T-helper 2 cell treated with Interferon-gamma antibody and Interleukin-4, amounts not matched to agents 100 ng/mL and 5 ng/mL, for 36 hours (primary cell): Measurements from ENCODE around the gene PIGH. TPM values are rescaled to one million over a fixed set of nuclear protein-coding genes. Genes with fewer than 3 reads are reported as not detected.

Experiments used
- intact Hi-C: fragments of 100-400 bp; cut with micrococcal nuclease; formaldehyde crosslinking; loops from one replicate; pipeline ENCODE4 v1.15.1; 2023
- total RNA-seq: library from RNA; stranded (reverse); gene quantifications from 2 replicates; pipeline ENCODE4 v1.2.3, GENCODE V29; 2022

Gene PIGH
- total RNA-seq, 1 donor from 2014 or later = 17.1 TPM

DNA sequence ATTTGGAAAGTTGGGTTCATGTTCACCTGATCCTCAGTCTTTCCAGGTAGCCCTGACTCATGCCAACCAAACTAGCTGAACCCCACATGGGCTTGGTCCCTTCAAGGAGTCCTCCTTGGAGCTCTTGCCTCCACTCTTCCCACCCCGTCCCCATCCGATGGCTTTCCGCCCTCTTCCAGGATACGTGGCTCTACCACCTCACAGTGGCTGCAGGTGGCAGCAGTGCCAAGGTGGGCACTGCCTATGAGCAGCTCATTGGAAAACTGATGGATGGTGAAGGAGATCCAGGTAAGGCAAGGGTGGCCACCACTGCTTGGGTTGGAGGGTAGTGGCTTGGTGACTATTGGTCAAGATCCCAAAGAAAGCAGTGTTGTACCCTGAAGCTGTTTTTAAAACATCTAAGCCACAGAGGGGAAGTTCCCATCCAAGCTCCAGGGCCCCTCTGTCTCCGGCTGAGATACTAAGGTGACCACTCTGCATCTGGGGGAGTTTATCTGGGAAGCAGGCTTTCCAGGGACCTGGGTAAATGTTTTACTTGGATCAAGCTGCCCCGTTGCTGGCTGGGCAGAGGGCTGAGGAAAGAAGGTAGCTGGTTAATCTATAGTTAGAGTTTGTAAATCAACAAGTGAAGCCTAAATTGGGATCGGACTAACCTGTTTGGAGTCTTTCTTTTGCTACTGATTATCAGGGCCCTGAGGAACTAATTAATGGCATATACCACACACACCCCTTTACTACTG is 23.7 kb downstream of the PIGH start:
- intact Hi-C loops = no loop called here

DNA sequence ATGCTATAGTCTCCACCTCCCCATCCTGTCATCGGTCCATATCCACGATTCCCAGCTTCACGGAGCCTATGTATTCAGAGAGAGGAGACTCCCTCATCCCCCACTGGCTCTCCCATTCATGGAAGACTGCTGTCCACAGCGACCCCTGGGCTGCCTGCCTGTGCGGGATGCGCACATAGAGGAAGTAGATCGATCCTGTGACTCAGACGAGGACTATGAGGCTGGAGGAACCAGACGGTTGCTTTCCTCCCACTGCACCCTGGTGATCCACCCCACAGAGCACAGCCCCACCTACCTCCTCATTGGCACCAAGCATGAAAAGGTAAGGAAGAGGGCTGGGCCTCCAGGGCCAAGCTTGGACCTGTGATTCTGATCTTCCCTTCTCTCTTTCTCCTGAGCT is 24.4 kb downstream of the PIGH start:
- intact Hi-C loops = no loop called here

DNA sequence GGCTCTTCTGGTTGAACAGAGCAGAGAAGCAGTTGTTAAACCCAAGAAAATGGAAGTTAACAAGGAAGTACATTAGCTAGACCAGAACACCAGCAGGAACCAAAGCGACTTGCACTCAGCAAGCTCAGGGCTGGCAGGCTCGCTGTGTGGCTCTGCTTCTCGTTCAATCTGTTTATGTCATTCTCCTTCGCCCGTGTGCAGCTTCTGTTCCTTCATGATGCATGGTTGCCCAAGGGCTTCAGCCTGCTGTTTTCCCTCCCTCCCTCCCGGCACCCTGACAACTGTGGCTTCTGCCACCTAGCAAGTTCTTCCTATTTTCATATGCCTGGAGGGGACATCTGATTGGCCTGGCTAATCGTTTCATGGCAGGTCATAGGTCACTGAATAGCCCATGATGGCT is 25.3 kb downstream of the PIGH start:
- intact Hi-C loops = loop anchor here (5.0 kb wide), 1 partner anchor 48 kb away; no protein-coding TSS in a partner anchor

DNA sequence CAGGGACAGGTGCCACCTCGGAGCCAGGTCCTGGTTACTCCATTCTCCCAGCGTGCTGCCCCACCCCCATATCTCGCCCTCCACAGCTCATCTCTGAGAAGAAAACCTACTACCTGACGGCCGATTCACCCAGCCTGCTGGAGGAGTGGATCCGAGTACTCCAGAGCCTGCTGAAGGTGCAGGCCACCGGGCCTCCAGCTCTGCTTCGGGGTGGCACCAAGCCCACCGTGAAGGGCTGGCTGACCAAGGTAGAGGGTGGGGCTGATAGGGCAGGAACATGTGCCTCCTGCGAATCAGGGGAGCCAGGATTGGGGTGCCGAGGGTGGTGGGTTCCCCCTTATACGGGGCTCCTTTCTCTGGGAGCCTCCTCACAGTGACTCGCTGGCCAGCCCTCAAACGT is 25.9 kb downstream of the PIGH start:
- intact Hi-C loops = loop anchor here (5.0 kb wide), 1 partner anchor 47 kb away; no protein-coding TSS in a partner anchor

DNA sequence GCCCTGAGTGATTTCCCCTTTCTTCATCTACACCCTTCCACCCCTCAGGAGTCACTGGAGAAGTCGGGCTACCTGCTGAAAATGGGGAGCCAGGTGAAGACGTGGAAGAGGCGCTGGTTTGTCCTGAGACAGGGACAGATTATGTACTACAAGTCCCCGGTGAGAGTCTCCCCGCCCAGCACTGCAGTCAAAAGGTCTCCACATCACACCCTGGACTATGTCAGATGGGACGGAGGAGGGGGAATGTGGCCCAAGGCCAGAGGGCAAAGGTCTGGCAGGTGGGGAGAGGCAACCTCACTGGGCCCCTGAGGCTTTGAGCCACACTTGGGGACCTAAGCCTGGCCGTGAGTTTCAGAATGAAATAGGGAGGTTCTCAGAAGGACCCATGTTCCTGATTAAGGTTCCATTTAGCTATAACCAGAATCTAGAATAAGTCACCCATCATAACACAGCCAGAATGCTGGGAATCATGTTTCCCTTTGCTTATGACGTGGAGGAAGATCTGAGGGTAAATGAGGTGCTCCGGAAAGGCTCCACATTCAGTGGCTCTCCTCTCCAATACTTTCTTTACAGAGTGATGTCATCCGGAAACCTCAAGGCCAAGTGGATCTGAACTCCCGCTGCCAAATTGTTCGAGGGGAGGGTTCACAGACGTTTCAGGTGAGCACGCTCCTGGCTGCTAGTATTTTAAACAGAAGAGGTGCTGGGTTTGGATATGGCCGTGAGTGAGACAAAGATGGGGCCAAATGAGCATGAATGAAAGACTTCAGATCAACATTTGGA is 26.6 kb downstream of the PIGH start:
- intact Hi-C loops = loop anchor here (5.0 kb wide), 1 partner anchor 46 kb away; no protein-coding TSS in a partner anchor

DNA sequence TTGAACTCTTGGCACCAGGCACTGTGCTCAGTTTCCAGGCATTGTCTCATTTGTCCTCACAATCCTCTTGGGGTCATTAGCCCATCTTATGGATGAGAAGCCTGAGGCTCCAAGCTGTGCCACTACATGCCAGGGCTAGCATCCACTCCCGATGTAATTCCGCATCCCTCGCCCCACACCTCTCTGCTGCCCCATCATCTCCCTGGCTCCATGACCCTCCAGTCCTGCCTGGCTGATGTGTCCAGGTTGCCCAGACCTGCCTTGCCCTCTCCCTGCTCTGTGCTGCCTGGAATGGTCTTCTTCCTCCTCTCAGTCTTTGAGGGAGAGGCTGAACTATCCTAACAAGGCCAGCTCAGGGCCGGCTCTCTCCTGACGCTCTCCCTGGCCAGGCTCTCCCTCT is 27.5 kb downstream of the PIGH start:
- intact Hi-C loops = loop anchor here (5.0 kb wide), 1 partner anchor 45 kb away; no protein-coding TSS in a partner anchor

DNA sequence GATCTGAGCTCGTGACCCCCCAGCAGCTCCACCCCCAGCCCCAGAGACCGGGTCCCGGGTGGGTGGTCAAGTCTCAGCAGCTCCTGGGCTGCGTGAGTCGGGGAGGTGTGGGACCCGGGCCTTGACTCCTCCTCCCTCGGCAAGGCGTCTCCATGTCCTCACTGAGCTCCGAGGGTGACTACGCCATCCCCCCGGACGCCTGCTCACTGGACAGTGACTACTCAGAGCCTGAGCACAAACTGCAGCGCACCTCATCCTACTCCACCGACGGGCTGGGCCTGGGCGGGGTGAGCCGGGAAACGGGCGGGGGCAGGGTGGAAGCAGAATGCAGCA is 28.1 kb downstream of the PIGH start:
- intact Hi-C loops = loop anchor here (1.0 to 5.0 kb wide), 2 partner anchors 45 to 145 kb away; no protein-coding TSS in a partner anchor

DNA sequence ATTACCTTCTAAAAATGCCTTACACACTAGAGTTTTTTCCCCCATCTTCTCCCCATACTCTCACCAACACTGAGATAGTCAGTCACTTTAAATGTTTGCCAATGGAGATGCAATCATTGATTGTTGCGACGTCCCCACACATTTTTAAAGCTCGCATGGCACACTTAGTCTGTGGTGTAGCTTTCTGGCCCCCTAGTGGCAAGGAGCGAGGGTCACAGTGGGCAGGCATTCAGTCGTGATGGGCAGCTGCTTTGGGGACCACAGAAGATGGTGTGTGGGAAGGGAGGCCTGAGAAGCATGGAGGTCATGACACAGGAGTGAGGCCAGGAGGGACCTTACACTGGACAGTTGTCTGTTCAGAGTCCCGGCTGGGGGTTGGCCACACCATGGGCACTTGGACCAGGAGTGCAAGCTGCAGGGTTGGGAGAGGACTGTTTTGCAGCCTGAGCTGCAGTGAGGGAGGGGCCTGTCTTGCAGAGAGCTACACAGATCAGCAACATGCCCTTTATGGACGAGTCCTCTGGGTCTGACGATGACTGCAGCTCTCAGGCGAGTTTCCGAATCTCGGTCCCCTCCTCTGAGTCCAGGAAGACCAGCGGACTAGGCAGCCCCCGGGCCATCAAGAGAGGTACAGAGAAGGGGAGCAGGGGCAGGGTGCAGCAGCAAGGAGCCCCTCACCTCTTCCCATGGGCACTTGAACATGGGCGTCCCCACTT is 28.6 kb downstream of the PIGH start:
- intact Hi-C loops = loop anchor here (1.0 to 5.0 kb wide), 2 partner anchors 44 to 144 kb away; no protein-coding TSS in a partner anchor

DNA sequence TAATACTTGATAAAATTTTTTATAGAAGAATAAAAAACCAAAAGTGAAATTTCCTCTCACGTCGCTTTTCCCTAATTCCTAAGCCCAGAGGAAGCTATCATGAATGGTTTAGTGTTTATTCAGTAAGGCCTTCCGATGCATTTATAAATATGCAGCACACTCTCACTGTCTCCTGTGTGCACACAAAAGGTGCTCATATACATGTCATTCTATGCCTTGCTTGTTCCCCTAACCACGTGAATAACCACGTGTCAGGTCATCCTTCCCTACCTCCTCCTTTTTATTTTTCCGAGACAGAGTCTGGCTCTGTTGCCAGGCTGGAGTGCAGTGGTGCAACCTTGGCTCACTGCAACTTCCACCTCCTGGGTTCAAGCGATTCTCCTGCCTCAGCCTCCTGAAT is 29.6 kb downstream of the PIGH start:
- intact Hi-C loops = loop anchor here (5.0 kb wide), 1 partner anchor 43 kb away; no protein-coding TSS in a partner anchor

DNA sequence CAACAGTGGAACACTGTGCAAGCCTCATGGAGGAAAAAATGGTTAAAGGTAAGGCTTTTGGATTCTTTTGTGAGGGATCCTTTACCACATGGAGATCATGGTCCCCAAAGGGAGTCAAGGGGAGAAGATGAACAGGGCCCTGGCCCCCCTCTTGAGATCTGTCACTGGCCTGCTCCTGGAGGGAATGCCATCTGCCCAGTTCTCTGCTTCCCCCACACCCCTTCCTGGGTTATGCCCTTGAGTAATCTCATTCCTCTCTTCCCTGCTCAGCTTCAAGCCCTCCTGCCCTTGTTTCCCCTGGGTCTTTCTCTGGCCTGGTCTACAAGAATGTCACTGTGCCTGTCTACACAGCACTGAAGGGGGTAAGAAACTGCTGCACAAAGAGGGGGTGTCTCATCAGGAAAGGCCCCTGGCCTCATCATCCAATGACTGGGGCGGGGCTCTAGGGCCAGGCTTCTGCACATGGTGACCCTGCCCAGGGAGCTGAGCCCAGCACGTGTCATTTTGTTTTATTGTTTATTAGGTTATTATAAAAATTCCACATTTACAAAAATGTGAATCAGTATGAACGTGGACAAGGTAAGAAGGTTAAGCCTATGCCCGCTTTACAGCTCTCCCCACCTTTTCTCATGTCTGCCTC is 30.3 kb downstream of the PIGH start:
- intact Hi-C loops = loop anchor here (5.0 kb wide), 1 partner anchor 42 kb away; no protein-coding TSS in a partner anchor

DNA sequence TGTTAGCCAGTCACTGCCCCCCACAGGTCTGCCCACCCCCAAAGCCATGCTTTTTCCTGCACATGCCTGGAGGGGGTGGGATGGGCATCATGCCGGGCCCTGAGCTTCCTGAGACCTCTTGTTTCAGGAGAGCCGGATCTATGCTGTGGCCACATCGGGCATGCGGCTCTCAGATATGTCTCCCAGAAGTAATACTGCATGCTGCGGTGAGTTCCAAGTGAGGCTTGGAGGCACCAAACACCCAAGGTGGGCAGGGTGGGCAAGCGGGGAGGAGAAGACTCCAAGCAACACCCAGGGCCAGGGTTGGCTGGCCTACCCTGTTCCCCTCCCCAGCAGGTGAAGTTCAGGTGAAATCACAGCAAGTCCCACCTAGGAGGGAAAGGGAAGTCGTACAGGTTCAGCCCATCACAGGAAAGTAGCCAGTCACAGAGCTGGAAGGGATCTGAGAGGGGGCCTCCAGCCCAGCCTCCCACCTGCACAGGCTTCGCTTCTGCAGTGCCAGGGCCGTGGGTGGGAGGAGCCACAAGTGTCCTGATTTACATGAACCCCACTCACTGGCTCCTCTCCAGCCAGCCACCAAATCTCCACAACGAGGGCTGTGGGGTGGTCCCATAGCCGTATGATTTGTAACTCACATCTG is 30.9 kb downstream of the PIGH start:
- intact Hi-C loops = no loop called here

DNA sequence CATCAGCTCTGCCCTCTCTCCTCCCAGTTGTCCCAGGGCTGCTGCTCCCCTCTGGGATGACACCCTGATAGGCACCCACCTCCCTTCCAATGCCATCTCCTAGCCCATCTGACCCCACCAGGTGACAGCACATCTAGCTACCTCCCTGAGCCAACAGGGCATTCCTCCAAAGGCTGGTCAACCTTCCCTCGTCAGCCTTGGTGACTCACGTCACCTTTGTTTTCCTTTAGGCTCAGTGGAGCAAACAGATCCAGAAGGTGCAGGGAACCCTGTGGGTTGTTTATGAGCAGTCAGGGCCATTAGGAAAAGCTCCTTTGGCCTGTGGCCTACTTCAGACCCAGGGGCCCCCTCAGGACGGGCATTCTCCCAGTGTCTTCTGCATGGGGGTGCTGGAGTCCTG is 32.4 kb downstream of the PIGH start:
- intact Hi-C loops = no loop called here

DNA sequence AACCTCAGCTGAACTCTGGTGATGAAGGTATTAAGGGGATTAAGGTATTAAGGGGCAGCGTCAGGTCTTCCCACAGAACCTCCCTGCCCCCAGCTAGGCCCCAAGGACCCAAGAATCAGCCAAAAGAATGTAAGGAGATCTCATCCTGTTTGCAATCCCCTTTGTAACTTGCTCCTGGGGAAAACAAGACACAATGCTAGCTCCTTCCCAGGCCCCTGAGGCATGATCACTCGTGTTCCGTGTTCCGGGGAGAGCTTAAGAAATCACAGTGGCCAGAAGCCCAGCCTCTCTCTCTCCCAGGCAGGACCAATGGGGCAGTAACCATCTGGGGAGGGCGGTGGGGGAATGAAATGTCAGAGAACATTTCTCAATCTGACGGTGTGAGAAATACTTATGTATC is 33.2 kb downstream of the PIGH start:
- intact Hi-C loops = no loop called here

DNA sequence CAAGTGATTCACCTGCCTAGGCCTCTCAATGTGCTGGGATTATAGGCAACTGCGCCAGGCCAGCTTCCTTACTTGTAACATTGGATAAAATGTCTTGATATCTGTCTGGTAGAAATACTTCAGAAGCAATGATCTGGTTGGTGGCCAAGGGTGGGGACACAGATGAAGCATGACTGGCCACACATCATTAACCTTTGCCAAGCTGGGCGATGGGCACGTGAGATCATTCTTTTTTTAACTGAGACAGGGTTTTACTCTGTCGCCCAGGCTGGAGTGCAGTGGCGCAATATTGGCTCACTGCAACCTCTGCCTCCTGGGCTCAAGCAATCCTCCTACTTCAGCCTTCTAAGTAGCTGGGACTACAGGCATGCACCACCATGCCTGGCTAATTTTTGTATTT is 35.8 kb downstream of the PIGH start:
- intact Hi-C loops = no loop called here

DNA sequence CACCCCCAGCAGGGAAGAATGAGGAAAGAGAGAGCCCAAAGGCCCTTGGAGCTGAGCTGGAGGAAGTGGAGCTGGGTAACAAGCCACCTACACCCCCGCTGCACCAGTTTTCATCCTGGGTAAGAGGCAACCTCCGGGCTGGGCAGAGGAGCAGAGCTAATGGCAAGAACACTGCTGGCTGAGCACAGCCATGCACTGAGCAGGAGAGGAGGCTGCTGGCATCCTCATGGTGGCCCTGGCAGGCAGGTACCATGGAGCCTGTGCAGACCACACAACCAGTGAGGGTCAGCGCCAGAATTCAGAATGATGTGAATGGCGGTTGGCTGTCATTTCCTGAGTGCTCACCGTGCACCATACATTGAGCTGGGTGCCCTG is 37.3 kb downstream of the PIGH start:
- intact Hi-C loops = no loop called here

DNA sequence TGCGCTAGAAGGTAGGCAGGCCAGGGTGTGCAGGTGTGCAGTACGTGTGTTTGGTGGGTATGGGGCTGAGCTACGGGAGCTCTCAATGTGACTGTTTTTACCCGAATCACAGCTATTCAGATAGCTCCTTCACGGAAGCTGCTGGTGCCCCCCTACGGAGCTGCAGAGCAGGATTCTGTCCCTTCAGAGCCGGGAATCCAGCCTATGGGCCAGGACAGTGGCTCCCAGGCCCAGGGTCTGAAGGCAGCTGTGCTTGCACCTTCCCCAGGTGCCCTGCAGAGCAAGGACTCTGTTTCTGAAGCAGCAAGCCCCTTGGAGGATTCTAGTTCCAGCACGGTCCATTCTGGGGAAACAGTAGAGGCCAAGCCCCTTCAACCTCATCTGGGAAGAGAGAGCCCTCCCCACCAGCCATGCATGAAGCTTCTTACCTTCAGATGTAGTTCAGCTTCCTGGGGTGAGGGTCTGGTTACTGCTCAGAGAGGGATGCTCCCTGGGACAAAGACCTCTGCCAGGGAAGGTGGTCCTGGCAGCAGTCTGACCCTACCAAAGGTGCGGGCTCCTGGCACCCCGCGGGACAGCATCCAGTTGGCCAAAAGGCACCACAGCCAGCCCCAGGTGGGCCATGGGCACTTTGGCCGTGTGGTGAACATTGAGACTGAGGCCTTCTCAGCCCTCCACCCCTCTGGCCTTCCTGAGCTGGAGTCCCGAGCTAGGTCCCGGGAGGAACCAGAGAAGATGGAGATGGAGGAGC is 37.9 kb downstream of the PIGH start:
- intact Hi-C loops = no loop called here

DNA sequence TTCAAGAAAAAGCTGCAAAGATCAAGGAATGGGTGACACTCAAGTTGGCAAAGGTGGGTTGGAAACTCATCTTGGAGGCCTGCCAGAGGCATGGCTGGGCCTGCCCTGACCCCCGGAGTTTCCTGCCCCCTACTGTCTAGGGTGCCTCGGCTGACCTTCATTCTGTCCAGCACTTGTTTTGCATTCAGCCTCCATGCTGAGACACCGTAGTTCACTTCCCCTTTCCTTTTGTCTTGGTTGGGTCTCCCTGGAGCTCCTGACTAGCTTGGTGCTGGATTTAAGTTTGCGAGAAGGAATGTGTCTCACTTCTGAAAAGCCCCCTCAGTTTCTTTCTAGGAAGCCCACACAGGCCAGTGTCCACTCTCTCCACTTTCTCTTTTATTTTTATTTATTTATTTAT is 40.4 kb downstream of the PIGH start:
- intact Hi-C loops = no loop called here

DNA sequence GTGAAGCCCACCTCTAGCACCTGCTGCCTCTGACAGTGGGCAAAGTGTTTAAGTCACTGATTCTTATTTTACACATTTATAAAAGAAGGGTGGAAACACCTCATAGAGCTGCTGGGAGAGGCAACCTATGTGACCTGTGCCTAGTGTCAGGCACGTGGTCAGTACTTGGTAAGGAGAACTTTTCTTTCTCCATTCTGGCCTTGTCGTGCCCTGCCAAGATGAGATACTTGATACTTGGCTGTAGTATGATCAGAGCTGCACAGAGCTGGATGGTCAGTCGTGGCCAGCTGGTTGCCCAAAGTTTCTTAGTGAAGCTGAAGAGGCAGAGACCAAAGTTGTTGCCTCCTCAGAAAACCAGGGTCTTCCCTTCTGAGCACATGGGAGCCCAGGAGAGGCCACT is 42.4 kb downstream of the PIGH start:
- intact Hi-C loops = no loop called here

DNA sequence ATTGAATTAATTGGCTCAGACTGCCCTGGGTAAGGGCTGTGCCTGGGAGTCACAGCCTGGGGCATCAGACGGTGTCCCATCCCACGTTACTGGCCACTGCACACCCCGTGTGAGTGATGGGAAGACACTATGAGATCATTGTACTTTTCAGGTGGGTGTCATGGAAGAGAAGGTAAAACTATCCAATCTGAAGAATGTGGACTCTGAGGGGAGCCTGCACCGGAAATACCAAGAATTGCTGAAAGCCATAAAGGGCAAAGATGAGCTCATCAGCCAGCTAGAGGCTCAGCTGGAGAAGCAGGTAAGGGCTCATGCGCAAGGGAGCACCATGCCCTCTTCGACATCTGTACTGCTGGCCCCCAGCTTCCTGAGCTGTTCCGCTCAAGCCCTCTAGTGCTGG is 43.0 kb downstream of the PIGH start:
- intact Hi-C loops = no loop called here

DNA sequence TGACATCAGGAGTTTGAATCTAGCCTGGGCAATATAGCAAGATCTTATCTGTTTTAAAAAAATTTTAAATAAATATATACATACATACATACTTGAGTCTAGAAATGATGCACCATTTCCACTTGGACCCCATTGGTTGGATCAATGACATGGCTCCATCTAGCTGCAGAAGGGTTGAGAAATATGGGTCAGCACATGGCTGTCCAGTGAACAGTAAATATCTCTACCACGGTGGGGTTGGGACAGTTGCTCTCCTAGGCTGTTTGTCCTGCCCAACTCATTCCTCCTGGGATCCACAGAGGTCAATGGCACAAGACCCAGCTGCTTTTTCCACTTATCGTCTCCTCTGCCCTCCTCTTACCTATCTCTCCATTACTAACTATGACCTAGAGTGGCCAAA is 43.4 kb downstream of the PIGH start:
- intact Hi-C loops = no loop called here
